PFSK-1 (cell line): ENCODE results near the gene PLAU.

Experiments used
- POLR2AphosphoS5 ChIP-seq: IDR thresholded peaks from 2 replicates; pipeline ENCODE4 v1.6.1; 2012; ENCODE audit warnings: low read depth, mild to moderate bottlenecking, control low read depth, low read length, moderate library complexity
- SIN3A ChIP-seq: IDR thresholded peaks from 2 replicates; pipeline ENCODE4 v1.6.1; 2012; ENCODE audit warnings: mild to moderate bottlenecking, low read length, moderate library complexity, borderline replicate concordance; ENCODE audit not compliant: insufficient read depth
- TAF1 ChIP-seq: IDR thresholded peaks from 2 replicates; pipeline ENCODE4 v1.6.1; 2012; ENCODE audit warnings: low read length, control low read depth, borderline replicate concordance; ENCODE audit not compliant: insufficient read depth

DNA sequence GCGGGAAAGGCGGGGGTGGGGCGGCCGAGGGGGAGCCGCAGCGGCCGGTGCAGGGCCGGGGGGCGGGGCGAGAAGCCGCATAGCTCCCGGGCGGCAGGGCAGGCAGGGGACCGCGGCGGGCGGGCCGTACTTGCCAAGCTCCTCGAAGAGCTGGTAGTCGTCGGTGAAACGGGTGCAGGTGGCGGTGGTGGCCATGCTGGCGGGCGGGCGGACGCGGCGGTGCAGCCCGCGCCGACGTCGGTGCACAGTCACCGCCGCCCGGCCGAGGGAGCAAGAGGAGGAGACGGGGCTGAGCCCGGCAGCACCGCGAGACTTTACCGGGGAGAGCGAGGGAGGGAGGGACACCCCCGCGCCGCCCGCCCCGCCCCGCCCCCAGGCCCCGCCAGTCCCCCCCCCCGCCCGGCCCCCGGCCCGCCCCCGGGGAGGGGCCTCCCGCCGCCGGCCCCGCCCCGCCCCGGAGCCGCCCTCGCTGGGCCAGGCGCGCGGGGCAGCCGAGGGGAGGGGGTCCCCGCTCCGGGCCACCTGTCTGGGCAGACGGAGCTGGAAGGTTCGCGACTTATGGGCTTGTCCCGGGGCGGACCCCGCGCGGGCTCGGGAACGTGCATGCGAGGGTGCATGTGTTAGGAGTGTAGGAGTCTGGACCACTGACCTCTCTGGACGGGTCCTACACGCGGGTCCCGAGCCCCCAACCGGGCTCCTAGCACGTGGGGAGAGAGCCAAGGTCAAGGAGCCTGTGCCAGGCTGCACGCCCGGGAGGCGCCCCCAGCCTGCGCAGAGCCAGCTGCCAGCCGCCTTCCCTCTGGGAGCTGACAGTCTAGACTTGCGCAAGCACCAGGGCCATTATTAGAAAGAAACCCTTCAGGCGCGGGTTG is 36.4 kb upstream of the PLAU start, which contains the start of gene CAMK2G:
- TF ChIP-seq POLR2AphosphoS5 (peak; percentile 52; the same call in 1 of the 2 replicates), SIN3A (no peak), TAF1 (no peak)
